ENCODE data around the gene RASSF4.

RASSF4 gene

GRCh38 chr10:44921506-44921905 lies 38.1 kb upstream of the RASSF4 start:
- TF ChIP-seq POLR2AphosphoS5 (IDR thresholded peaks at IDR 0.05; ENCODE audit: low read depth) (no peak), SPI1 (IDR thresholded peaks at IDR 0.05; ENCODE audit: borderline replicate concordance, low read depth) (no peak), GABPA (IDR thresholded peaks at IDR 0.05; ENCODE audit: low read depth) (no peak), REST (IDR thresholded peaks at IDR 0.05; ENCODE audit: insufficient replicate concordance, low read depth) (no peak), CTCF (IDR thresholded peaks at IDR 0.05; ENCODE audit: insufficient read depth, low read length) (no peak)
- Histone ChIP-seq H3K27me3 (ENCODE audit: insufficient read depth, poor library complexity, severe bottlenecking) (no peaks in the 10 kb centered on the region), H3K4me3 (replicated peaks; ENCODE audit: insufficient read depth, low read length) (no peak overlapping the region), H3K27ac (replicated peaks) (no peak overlapping the region)
- no peak for DNase-seq (ENCODE audit: low read depth in 1 of 2, low spot score in 1 of 2)

- no peak overlapping the region for H3K4me3 ChIP-seq (replicated peaks; ENCODE audit: insufficient read depth, low read length)
- DNase-seq (ENCODE audit: low read depth in 1 of 2, low spot score in 1 of 2) = no peak
- no peaks in the 10 kb centered on the region for H3K27me3 ChIP-seq (ENCODE audit: insufficient read depth, poor library complexity, severe bottlenecking)
- no peak overlapping the region for H3K27ac ChIP-seq (replicated peaks)
- no peak for TF ChIP-seq CTCF (IDR thresholded peaks at IDR 0.05; ENCODE audit: insufficient read depth, low read length)
- TF ChIP-seq POLR2AphosphoS5 (IDR thresholded peaks at IDR 0.05; ENCODE audit: low read depth) = no peak
Observed at GRCh38 chr10:44922021-44922420, 37.6 kb upstream of the RASSF4 start.

GRCh38 chr10:44922796-44923545 lies 36.6 kb upstream of the RASSF4 start:
- no peak overlapping the region for H3K4me3 ChIP-seq (replicated peaks; ENCODE audit: insufficient read depth, low read length)
- no peak for DNase-seq (ENCODE audit: low read depth in 1 of 2, low spot score in 1 of 2)
- no peak for TF ChIP-seq POLR2AphosphoS5 (IDR thresholded peaks at IDR 0.05; ENCODE audit: low read depth)
- no peak for TF ChIP-seq REST (IDR thresholded peaks at IDR 0.05; ENCODE audit: insufficient replicate concordance, low read depth)
- no peak for TF ChIP-seq SPI1 (IDR thresholded peaks at IDR 0.05; ENCODE audit: borderline replicate concordance, low read depth)
- no peak for TF ChIP-seq CTCF (IDR thresholded peaks at IDR 0.05; ENCODE audit: insufficient read depth, low read length)
- TF ChIP-seq GABPA (IDR thresholded peaks at IDR 0.05; ENCODE audit: low read depth) = no peak
- no peak overlapping the region for H3K27ac ChIP-seq (replicated peaks)
- H3K27me3 ChIP-seq (ENCODE audit: insufficient read depth, poor library complexity, severe bottlenecking) = no peaks in the 10 kb centered on the region

- DNase-seq (ENCODE audit: low read depth in 1 of 2, low spot score in 1 of 2) = no peak
- H3K27ac ChIP-seq (replicated peaks) = no peak overlapping the region
- TF ChIP-seq SPI1 (IDR thresholded peaks at IDR 0.05; ENCODE audit: borderline replicate concordance, low read depth) = no peak
- TF ChIP-seq POLR2AphosphoS5 (IDR thresholded peaks at IDR 0.05; ENCODE audit: low read depth) = no peak
- TF ChIP-seq CTCF (IDR thresholded peaks at IDR 0.05; ENCODE audit: insufficient read depth, low read length) = no peak
- no peak for TF ChIP-seq REST (IDR thresholded peaks at IDR 0.05; ENCODE audit: insufficient replicate concordance, low read depth)
- no peak for TF ChIP-seq GABPA (IDR thresholded peaks at IDR 0.05; ENCODE audit: low read depth)
- H3K27me3 ChIP-seq (ENCODE audit: insufficient read depth, poor library complexity, severe bottlenecking) = no peaks in the 10 kb centered on the region
- H3K4me3 ChIP-seq (replicated peaks; ENCODE audit: insufficient read depth, low read length) = no peak overlapping the region
Observed at GRCh38 chr10:44923611-44924010, 36.0 kb upstream of the RASSF4 start.
